Umbilical cord (tissue), 2 donors: ENCODE data around the gene FRAS1. TPM values are rescaled to one million over a fixed set of nuclear protein-coding genes. Genes with fewer than 3 reads are reported as not detected.
"Not testable (repeated sequence)": the region's sequence is repeated elsewhere in the genome, so short reads cannot be mapped to it uniquely, and the experiment has no call there.

ENCODE experiments used
- DNase-seq: peaks from one replicate; pipeline ENCODE4 v3.0.0-alpha.2; 2015; ENCODE audit warnings: low spot score
- total RNA-seq: library from RNA; depleted of rRNA; stranded (reverse); fragments of >200 nt; gene quantifications from one replicate; pipeline ENCODE4 v1.2.3, GENCODE V29; 2014; ENCODE audit warnings: low replicate concordance; ENCODE audit not compliant: insufficient read depth

The FRAS1 gene
- total RNA-seq, 1 donor from 2014 or later = 47.7 TPM

GRCh38 chr4:78268597-78268996 is 211.5 kb downstream of the FRAS1 start:
- no peak for DNase-seq

GRCh38 chr4:78275450-78275849 is 218.3 kb downstream of the FRAS1 start:
- DNase-seq = not testable (repeated sequence)

- no peak for DNase-seq
Measured at GRCh38 chr4:78286281-78286680, 229.2 kb downstream of the FRAS1 start.

GRCh38 chr4:78288327-78288726 is 231.2 kb downstream of the FRAS1 start:
- no peak for DNase-seq

GRCh38 chr4:78291277-78291676 is 234.2 kb downstream of the FRAS1 start:
- no peak for DNase-seq

- no peak for DNase-seq
Measured at GRCh38 chr4:78292341-78292740, 235.2 kb downstream of the FRAS1 start.

- no peak for DNase-seq
Measured at GRCh38 chr4:78292856-78293255, 235.7 kb downstream of the FRAS1 start.

- DNase-seq = no peak
Measured at GRCh38 chr4:78293348-78293747, 236.2 kb downstream of the FRAS1 start.

GRCh38 chr4:78293821-78294301 is 236.7 kb downstream of the FRAS1 start:
- DNase-seq = peak; percentile 72

- no peak for DNase-seq
Measured at GRCh38 chr4:78296261-78296660, 239.1 kb downstream of the FRAS1 start.

- DNase-seq = peak; percentile 46
Measured at GRCh38 chr4:78297116-78297800, 240.1 kb downstream of the FRAS1 start.

GRCh38 chr4:78298618-78299017 is 241.5 kb downstream of the FRAS1 start:
- peak; percentile 50 for DNase-seq

GRCh38 chr4:78299565-78299972 is 242.4 kb downstream of the FRAS1 start:
- DNase-seq = peak; percentile 64

GRCh38 chr4:78307263-78307662 is 250.1 kb downstream of the FRAS1 start:
- DNase-seq = not testable (repeated sequence)

- no peak for DNase-seq
Measured at GRCh38 chr4:78308517-78308916, 251.4 kb downstream of the FRAS1 start.

GRCh38 chr4:78309352-78309751 is 252.2 kb downstream of the FRAS1 start:
- DNase-seq = no peak

GRCh38 chr4:78310007-78310739 is 253.1 kb downstream of the FRAS1 start:
- no peak for DNase-seq

- peak; percentile 76 for DNase-seq
Measured at GRCh38 chr4:78310740-78311115, 253.6 kb downstream of the FRAS1 start.

- DNase-seq = no peak
Measured at GRCh38 chr4:78311306-78311705, 254.2 kb downstream of the FRAS1 start.

- no peak for DNase-seq
Measured at GRCh38 chr4:78312989-78313753, 256.0 kb downstream of the FRAS1 start.

GRCh38 chr4:78313754-78314120 is 256.6 kb downstream of the FRAS1 start:
- DNase-seq = no peak

GRCh38 chr4:78318126-78318525 is 261.0 kb downstream of the FRAS1 start:
- no peak for DNase-seq
